ENCODE data around the gene LZTR1.
"Not testable (repeated sequence)": the region's sequence is repeated elsewhere in the genome, so short reads cannot be mapped to it uniquely, and the experiment has no call there.

The LZTR1 gene

DNA sequence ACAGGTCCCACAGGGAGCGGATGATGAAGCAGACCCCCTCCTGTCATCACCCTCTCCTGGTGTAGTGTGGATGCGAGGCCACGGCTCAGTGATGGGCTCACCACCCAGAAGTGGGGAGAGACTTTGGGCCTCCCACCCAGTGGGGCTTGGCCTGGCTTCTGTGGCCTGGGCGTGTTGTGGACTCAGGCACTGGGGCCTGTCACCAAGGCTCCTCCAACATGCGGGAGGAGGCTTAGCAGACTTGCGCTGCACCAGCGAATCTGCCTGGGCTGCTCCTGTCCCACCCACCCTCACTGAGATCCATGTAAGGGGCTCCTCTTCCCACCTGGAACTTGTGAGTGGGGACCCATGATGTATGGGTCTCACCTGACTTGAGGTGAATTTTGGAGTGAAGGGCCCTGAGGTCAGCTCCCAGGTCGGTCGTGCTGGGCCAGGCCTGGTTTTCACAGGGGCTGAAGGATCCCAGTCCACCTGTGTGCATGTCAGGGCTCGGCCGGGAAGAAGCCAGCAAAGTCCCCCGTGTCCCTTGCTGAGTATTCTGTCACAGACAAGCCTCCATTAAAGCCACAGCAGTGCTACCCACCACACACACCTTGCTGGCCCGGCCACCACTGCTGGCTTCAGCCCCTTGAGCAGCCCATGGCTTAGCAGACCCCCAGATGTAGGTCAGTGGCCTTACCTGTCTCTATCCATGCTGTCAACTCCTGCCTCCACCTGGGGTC lies 15.6 kb downstream of the LZTR1 start:
- DNase-seq = no peak

DNA sequence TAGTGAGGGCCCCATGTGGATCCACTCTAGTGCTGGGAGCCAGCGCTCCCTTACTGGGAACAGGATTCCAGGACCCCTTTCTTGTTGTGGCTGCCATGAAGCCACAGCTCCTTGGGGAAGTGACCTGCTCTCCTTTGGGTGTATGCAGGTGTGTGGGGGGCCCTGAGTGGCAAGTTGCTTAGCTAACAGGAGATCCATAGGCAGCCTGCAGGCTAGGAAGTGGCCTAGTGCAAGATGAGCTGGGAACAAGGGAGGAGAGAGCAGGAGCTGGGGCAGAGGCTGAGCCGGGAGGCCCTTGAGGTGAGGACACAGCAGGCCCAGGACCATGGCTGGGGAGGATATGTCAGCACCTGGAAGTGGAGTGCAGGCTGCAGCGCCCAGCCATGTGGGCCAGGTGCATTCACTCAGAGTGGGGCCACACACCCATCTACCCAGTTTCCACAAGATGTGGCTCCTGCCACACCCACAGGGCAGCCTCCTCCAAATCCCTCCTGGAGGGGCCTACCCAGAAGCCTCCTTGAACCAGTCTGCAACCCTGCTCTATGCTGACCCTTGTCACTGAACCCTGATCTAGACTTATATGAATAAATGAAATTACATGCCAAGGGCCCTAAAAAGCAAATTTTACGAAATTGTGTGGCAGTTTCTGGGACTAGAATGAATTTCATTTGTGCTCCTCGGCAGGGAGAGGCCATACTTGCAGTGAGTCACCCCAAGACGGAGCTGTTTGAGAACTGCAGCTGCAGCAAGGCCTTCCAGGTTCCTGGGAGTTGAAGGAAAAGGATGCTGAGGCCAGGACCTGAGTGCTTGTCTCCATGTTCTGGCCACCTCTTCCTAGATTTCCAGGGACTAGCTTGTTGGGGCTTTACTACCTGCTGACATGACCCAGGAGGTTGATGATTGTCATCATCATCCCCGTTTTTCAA lies 16.6 kb downstream of the LZTR1 start:
- DNase-seq = no peak

DNA sequence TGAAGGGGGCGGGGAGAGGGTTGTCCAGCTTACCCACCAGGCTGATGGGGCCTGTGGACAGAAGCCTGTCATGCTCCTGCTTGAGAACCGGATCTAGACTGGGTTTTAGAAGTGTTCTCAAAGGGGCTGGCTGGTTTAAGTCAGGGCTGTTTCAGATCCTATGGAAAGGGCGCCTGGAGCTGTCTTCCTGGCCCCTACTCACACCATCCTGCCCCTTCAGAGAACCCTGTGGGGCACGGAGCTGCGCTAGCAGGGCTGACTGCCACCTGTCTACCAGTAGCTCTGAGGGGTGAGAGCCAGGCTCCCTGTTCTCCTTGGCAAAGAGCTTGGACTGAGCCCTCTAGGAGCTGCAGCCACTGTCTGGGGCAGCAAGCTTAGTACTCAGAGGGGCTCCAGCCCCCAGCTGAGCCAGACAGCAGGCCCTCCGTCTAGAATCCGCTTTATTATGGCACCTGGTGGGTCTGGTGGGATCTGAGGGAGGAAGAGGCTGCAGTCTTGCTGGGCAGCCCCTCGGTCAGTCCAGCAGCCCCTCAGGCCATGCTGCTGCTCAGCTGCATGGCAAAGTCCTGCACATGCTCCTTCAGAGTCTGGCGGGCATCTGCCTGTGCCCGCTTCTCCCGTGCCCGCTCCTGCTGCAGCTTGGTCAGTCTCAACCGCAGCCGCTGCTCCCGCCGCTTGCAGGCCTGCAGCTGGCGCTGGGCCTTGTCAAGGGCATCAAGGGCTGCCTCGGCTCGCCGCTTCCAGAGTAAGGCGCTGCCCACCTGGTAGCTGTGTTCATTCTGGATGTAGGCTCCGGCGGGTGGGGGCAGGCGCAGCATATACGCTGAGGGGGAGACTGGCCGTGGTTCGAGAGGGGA lies 17.5 kb downstream of the LZTR1 start:
- no peak for DNase-seq

DNA sequence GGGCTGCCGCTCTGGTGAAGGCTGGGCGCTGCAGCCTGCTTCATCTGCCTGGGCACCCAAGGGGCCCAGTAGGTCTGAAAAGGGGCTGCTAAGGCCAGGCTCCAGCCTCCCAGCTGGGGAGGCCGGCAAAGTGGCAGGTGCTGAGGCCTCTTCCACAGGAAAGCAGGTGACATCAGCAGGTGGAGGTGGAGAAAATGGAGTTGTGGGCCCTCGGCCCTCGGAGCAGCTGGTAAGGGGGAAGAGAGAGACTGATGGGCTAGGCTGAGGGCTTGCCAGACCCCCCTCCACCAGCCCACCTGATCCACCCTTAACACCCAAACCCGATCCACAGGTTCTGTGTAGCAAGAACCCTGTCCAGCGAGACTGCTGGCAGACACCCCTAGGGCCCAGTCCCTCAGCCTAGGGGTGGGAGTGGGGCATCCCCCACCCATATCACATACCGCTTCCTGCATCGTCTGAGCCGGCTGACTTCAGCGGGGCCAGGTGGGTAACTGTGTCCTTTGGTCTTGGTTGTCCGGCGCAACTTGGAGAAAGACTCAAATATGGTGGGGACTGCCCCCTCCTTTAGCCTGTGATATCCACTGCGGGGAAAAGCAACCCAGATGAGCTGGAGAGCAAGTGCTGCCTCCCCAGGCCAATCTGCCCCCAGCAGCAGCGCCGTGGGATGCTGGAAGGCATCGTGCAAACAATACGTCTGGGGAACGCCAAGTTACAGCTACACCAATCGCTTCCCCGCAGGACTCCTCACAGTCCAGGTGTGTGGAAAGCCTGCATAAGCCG lies 18.3 kb downstream of the LZTR1 start:
- DNase-seq = no peak

DNA sequence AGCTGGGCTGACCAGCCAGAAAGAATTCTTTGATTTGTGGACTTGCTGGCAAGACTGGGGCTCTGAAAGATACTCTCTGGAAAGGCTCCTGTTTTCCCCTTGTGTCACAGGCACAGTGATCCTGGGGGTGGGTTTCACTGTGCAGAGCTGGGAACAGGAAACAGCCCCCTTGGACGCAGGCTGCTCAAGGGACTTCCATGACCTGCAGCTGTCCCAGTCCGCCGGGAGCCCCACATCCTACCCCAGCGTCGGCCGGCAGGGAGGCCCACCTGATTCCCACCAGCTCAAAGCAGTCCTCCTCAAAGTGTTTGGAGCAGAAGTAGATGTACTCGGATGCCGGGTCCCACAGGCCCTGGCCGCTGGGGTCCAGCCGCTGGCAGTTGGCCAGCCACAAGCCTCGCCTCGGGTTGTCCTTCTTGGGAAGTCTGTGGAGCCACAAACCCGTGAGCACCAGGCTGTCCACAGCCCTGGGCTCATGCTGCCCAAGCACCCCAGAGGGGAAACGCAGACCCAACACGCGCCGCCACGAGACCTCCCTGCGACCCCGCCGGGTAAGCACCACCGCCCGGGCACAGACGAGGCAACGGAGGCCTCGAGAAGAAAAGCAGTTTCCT lies 19.0 kb downstream of the LZTR1 start:
- DNase-seq = no peak

DNA sequence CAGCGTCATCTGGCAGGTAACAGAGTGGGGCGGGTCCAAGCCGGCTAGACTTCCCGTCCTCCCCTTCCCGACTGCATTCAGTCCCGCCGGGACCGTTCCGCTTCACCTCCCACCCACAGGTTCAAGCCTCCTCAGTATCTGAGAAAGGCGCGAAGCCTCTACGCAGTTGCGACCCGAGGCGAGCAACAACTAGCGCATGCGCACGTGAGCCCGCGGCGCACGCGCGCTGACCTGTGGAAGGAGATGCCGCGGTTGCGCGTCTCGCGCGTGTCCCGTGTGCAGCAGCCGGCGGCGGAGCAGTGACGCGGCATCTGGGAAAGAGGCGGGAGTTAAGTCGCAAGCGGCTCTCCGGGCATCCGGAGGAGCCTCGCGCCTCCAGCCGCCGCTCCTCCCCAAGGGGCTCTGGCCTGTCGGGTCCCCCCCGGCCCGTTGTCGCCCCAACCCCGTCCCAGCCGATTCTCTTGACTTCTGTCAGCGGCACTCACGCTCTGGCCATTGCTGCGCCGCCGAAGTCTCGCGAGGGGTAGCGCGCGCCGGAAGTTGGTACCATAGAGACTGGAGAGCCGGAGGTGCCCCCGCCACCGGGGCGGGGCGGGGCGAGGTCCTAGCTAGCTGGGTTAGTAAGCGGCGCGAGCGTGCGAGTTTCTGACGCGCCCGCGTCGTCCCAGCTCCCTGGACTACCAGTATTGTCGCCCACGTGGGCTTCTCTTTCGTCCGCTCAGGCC lies 19.7 kb downstream of the LZTR1 start, which contains the start of gene THAP7:
Gene THAP7 (minus strand): TSS at position 518 of the 725 bp plus-strand sequence. CDS start 207 bp downstream, at position 311.
- peak; percentile 95 for DNase-seq

DNA sequence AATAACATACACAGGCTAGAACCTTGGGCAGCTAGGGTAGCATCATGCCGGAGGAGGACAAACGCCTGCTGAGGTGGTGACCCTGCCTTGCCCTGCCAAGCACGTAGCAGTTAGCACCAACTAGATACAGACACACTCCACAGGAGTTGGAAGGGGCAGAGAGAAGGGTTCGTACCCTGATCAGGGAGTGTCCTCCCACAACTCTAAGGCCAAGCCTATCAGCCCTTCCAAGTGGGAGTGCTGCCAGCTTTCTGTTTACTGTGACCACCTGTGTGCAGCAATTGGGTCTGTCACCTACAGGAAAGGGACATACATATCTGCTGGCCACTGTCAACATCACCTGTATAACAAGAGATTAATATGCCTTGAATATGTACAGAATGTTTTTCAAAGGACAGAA lies 21.7 kb downstream of the LZTR1 start:
- no peak for DNase-seq

DNA sequence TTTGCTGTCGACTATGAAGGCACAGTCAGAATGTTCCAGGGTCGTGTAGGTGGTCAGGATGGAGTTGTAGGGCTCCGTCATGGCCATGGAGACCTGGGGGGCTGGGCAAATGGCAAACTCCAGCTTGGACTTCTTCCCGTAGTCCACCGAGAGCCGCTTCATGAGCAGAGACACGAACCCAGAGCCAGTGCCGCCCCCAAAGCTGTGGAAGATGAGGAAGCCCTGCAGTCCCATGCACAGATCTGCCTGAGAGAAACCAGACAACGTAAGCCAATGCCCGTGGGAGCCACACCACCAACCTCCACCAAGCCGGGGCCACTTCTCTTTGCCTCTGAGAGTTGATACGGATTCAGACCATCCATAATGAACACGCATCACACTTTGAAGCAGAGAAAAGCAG lies 27.1 kb downstream of the LZTR1 start:
- DNase-seq = not testable (repeated sequence)

DNA sequence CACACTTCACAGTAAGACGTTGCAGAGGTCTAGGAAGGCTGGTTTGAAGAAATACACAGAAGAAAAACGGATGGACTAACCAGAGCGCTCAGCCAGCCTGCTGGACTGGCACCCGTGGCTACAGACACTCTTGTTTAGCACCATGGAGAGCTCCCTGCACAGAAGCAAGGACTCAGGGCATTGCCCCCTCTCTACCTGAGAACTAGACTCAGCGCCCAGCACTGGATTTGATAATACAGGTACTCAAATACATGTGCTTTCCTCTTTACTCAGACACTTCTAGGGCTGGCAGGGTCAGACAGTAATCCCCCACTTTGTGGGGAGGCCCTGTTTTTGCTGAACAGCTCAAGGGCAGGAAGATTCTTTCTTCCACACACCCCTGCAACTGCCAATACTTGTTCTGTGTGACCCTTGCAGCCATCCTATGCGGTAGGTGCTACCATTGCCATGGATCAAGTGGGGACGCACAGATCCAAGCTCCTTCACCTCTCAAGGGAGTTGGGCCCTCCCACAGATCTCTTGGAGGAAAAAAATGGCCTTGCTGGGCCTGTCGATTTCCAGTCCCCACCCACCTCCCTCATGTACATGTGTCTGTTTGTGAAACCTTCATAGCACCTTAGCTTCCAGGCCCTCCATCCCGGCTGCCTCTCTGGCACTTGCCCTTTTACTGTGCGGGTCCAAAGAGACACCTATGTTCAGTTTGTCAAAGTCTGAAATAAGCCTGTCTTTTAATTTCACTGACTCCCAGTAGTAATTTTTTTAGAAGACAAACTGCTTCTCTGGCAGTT lies 27.7 kb downstream of the LZTR1 start:
- no peak for DNase-seq

DNA sequence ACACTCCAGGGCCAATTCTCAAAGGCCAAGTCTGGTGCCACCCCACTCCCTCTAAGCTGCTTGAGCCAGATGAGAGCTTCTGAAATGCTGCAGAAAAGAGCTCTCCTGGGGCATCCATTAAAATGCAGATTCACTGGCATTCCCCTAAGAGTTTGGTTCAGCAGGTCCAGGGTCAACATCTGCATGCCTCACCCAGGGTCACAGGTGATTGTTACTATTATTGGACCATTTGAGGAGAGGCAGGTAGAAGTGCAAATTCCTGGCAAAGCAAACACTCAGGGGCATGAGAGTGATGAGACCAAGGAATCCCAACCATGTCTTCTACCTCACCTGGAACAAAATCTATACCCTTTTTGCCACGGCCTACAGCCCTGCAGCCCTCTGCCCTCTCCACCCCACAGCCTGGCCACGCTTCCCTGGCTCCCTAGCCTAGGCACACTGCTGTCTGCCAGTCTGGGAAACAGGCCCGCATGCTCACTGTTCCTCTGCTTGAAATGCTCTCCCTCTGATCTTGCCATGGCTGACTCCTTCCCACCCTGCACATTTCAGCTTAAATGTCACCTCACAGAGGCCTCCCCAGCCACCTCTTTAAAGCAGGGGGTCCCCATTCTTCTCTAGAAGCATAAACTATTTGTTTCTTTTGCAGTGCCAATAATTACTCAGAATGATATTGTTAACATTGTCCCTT lies 28.5 kb downstream of the LZTR1 start:
- DNase-seq = no peak

DNA sequence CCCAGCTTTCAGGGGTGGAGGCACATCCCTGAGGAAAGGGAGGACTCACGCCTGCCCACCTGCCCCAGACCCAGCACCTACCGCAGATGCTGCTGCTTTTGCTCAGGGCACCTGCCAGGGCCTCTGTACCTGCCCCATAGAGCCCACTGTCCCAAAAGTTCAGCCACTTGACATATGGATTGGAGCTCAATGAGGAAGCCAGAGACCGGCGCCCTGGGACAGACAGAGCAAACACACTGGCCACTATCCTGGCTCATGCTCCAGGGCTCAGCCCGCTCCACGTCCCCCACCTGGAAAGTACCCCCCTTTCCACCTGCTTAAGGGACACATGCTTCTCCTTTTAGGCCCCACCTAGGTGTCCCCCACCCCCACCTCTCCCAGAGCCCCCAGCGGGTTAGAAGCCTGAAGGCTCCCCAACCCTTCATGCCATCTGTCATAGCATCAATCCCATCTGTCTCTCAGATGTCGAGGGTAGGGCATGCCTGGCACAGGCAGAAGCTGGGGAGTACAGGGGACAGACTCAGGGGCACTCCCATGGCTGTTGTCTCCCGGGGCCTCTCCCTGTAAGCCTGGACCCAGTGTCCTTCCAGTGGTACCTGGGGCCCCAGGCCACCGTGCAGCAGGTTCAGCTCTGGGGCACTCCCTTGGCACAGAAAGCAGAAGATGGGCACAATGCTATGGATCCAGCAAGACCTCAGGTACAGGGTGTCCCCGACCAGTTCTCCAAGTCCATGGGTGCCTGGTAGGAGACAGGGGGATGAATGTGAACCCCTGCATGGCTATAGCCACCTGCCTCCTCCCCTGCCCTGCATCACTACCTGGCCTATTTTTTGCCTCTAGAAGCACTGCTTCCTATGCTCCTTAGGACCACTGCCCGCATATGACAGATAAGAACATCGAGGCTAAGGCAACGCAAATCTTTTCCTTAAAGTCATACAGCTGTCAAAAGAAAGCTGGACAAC lies 30.6 kb downstream of the LZTR1 start:
- no peak for DNase-seq

DNA sequence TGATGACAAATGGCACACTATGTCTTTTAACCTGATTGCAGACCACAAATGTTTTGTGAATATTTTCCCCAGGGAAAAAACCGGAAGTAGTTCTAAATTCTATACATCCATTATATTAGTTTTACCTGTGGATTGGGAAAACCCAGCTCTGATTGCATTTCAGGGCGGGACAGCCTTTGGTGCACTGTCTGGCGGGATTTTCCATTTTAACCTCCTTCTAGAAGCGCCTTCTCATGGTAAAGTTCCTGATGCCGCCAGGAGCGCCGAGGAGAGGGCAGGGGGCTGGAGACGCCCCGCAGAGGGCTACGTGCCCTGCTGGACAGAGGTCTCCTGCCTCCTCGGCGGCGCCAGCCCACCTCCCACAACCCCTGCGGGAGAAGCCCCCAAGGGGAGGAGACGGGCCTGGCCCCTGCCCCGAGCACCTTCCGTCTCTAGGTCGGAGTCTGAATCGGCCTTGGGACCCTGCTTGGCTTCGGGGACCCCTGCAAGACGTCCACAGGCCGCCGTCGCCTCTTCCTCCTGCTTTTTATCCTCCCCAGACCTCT lies 31.6 kb downstream of the LZTR1 start:
- DNase-seq = no peak

DNA sequence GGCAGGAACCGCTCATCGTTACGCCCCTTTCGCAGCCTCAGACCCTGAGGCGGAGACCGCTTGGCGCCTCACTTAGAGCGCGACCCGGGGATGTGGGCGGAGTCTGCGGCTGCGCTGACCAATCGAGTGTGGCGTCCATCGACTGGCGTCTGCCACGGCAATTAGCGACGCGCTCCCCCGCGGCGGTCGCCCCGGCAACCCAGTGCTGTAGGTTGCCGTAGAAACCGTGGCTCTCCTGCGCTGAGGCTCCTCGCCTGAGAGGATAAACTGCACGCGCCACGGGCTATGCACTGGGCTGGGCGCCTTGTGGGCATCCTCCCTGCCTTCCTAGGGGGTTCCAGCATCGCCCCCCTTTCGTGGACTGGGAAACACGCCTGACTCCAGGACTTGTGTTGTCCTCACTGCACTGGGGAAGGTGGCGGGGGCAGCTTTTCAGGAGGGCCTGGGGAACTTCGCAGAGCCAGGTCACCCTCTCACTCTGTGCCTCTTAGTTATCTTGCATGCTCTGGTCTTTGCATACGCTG lies 32.2 kb downstream of the LZTR1 start:
- DNase-seq = peak; percentile 94

DNA sequence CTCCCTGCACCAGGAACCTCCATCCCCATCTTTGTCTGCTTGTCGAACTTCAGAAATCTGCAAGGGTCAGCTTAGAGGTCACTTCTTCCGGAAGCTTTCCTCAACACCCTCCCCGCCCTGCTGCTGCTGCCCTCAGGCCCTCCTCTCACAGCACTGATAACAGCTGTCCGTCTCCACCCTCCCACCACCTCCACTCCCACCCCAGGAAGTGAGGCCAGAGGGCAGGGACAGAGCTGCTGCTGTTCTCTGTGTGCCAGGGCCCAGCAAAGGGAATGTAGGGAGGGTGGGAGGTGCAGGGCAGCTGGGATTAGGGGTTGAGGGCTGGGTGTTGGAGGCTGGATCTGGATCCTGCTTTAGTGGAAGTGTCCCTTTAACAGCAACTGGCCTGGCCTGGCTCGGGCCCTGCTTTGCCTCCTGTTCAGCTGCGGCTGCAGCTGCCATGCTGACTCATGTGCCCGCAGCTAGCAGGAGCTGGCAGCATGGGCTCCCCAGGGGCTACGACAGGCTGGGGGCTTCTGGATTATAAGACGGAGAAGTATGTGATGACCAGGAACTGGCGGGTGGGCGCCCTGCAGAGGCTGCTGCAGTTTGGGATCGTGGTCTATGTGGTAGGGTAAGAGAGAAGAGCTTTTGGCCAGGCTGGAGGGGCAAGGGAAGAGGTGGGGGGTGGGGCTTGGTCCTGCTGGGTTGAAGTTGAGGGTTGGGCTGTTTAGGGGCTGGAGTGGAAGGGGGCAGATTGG lies 32.8 kb downstream of the LZTR1 start, which contains the start of gene P2RX6:
Gene P2RX6 (plus strand): TSS at position 440 of the 740 bp plus-strand sequence. CDS start 10 bp downstream, at position 450.
- peak; percentile 53 for DNase-seq

DNA sequence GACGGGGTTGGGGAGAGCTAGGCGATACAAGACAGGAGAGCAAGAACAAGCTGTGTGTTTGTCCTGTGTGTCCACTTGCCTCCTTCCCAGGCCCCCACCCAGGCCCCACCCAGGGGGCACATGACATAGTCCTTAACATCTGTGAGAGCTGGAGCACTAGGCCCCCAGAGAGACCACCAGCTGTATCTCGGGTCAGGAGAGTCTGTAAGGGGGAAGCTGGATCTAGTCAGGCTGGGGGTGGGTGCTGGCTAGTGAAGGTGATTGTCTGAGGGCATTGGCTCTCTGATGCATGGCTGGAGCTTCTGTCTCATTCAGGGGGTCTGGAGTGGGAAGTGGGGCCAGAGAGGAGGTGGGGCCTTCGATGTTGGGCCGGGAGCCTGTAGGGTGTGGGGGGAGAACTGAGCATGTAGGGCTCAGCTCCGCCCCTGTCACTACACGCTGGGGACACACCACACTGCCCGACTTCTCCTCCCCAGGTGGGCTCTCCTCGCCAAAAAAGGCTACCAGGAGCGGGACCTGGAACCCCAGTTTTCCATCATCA lies 33.4 kb downstream of the LZTR1 start:
- DNase-seq = no peak

DNA sequence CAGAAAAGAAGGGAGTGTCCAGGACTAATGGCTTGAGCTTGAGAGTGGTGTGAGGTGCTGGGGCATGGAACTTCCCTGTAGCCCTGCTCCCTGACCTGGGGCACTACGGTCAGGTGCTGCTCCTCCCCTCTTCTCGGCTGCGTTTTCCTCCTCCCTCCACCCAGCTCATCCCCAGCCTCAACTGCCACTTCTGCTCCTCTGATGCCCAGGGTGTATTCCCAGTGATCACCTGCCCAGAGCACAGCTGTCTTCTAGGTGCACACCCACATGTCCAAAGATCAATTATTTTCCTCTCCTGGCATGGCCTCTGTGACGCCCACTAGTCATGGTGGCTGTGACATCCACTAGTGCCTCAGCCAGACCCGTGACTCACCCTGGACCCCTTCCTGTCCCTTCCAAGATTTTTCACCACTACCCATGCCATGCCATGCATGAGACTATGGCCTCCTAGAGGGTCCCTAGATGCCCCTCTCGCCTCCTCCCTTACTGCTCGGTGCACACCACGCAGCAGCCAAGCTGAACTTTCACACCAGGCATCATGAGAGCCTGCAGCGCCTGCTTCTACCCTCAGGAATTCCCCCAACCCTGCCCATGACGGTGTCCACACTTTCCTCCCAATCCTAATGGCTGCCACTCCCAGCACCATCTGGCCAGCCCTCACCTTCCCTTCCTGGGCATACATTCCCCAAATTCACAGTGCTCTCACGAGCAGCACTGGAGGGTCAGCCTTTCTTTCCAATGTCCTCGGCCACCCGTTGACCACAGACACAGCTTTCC lies 34.7 kb downstream of the LZTR1 start:
- DNase-seq = no peak
